Activated CD4-positive, CD25-positive, alpha-beta regulatory T cell (primary cell): Measurements from ENCODE around the gene NACC2.
A peak's percentile ranks its signal among the peaks of the same experiment; 100 is the strongest.

Source experiments
- DNase-seq, 4 experiments: peaks; one replicate each; lab custom pipeline; 2025; lab: John Stamatoyannopoulos, UW

NACC2 gene

GRCh38 chr9:136129176-136129575 lies 34.1 kb upstream of the NACC2 start:
- DNase-seq, result no peak

- no peak for DNase-seq
Measured at GRCh38 chr9:136128436-136128835, 33.3 kb upstream of the NACC2 start.

- no peak for DNase-seq
Measured at GRCh38 chr9:136127313-136127712, 32.2 kb upstream of the NACC2 start.

- no peak for DNase-seq
Measured at GRCh38 chr9:136124976-136125692, 30.0 kb upstream of the NACC2 start.

GRCh38 chr9:136122425-136123383 lies 27.6 kb upstream of the NACC2 start:
- peak; percentile 54 to 67 (median 59) for DNase-seq

GRCh38 chr9:136121801-136122200 lies 26.7 kb upstream of the NACC2 start:
- no peak for DNase-seq

- DNase-seq, result no peak
Measured at GRCh38 chr9:136120438-136120844, 25.4 kb upstream of the NACC2 start.

GRCh38 chr9:136119883-136120393 lies 24.8 kb upstream of the NACC2 start:
- no peak for DNase-seq

- DNase-seq, result no peak
Measured at GRCh38 chr9:136119061-136119882, 24.2 kb upstream of the NACC2 start.

- peak; percentile 91 to 96 (median 92) for DNase-seq
Measured at GRCh38 chr9:136118320-136119060, 23.4 kb upstream of the NACC2 start, which contains the start of gene TMEM250. TMEM250 (minus strand) TSS chr9:136118875; CDS start chr9:136116900, 1,975 bp downstream.

- no peak for DNase-seq
Measured at GRCh38 chr9:136117916-136118319, 22.8 kb upstream of the NACC2 start.

- DNase-seq, result no peak
Measured at GRCh38 chr9:136117291-136117915, 22.3 kb upstream of the NACC2 start.

- no peak for DNase-seq
Measured at GRCh38 chr9:136116360-136117098, 21.4 kb upstream of the NACC2 start.

GRCh38 chr9:136115641-136116359 lies 20.7 kb upstream of the NACC2 start:
- DNase-seq, result no peak

- DNase-seq, result no peak
Measured at GRCh38 chr9:136115206-136115605, 20.1 kb upstream of the NACC2 start.

- no peak for DNase-seq
Measured at GRCh38 chr9:136114610-136115009, 19.5 kb upstream of the NACC2 start.

- no peak for DNase-seq
Measured at GRCh38 chr9:136112541-136112940, 17.5 kb upstream of the NACC2 start.

- no peak for DNase-seq
Measured at GRCh38 chr9:136111910-136112309, 16.8 kb upstream of the NACC2 start.

GRCh38 chr9:136111190-136111589 lies 16.1 kb upstream of the NACC2 start:
- no peak for DNase-seq
